Sciatic nerve (tissue), 2 donors: ENCODE data around the gene MRPS10. TPM values are rescaled to one million over a fixed set of nuclear protein-coding genes. Genes with fewer than 3 reads are reported as not detected.
A peak's percentile ranks its signal among the peaks of the same experiment; 100 is the strongest.
"Not testable (repeated sequence)": the region's sequence is repeated elsewhere in the genome, so short reads cannot be mapped to it uniquely, and the experiment has no call there.

Source experiments
- ATAC-seq: fragments of 200-7000 bp; cut with Tn5 transposase; one replicate; pipeline ENCODE4 v1.9.1; 2020; ENCODE audit warnings: mild to moderate bottlenecking, moderate library complexity
- DNase-seq: peaks from one replicate; pipeline ENCODE4 v3.0.0-alpha.2; 2020; ENCODE audit warnings: low spot score
- intact Hi-C: fragments of 100-400 bp; cut with DNase I; formaldehyde crosslinking; loops from one replicate; pipeline ENCODE4 v1.14.2; 2022
- total RNA-seq: library from RNA; stranded (reverse); fragmentation: NEBNext Ultra II Directional; extraction: Animal tissue kit (Norgen Biotek cat#: 25700); gene quantifications from one replicate; pipeline ENCODE4 v1.2.1, GENCODE V29; 2021
- donor health status: DM: no; HTN: no; CAD: no.
- donor health status: DM: no; HTN: no; CAD: no.

The MRPS10 gene
- total RNA-seq, 1 donor from 2014 or later: 23.0 TPM

GRCh38 chr6:42188406-42188805 lies 29.3 kb downstream of the MRPS10 start:
- ATAC-seq: no peak
- intact Hi-C loops: no loop called here
- DNase-seq: no peak

- ATAC-seq (no peak), DNase-seq (no peak)
- intact Hi-C loops: no loop called here
Observed at GRCh38 chr6:42185597-42185996, 32.1 kb downstream of the MRPS10 start.

GRCh38 chr6:42184475-42184874 lies 33.2 kb downstream of the MRPS10 start:
- DNase-seq (no peak), ATAC-seq (no peak)
- intact Hi-C loops: no loop called here

GRCh38 chr6:42182101-42182500 lies 35.6 kb downstream of the MRPS10 start:
- intact Hi-C loops: no loop called here
- ATAC-seq (no peak), DNase-seq (no peak)

DNA sequence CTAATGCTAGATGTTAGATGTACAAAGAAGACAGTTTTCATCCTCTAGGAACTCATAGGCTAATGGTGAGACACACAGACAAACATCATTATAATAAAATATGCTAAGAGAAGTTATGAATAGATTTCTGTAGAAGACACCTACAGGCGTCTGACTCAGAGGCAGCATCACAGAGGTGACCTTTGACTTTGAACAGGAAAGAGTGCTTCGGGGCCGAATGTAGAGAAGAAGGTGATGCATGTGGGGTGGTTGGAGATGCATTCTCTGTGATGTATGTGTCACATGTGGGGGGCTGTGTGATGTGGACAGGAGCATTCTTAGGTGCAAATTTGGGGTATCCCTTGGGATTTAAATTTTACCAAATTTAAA lies 37.7 kb downstream of the MRPS10 start:
- DNase-seq: no peak
- intact Hi-C loops: no loop called here
- ATAC-seq: no peak

GRCh38 chr6:42179261-42179944 lies 38.3 kb downstream of the MRPS10 start:
- intact Hi-C loops: no loop called here
- ATAC-seq (no peak), DNase-seq (no peak)

DNA sequence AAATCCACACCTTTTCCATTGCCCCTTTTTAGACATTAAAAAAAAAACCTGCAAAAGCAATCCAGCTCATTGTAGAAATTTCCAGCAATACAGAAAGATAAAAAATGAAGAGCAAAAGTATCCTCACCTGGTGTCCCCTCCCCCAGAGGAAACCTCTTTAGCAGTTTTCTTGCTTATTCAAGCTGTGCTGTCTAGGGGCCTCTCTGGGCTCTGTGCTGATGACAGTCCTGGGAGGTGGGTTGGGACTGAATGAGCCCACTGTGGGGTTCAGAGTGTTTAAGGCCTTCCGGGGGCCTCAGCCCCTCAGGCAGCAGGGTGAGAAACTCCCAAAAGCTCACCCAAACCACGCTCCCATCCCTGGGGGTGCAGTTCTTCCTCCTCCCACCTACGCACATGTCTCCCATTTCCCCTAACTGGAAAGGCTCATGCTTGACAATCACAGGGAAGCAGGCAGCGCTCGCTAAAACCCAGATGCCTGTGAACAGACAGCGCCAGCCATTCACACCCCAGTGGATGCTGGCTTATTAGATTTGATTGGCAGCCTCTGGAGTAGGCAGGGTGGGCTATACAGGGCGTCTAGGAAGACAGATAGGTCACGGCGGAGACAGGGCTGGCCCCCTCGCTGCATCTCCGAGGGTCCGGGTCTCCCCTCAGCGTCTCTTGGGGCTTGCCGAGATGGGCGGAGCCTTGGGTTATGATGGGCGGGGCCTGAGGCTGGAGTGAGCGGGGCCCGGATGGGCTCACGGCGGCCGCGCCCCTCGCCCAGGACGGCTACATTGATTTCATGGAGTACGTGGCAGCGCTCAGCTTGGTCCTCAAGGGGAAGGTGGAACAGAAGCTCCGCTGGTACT lies 39.9 kb downstream of the MRPS10 start:
- DNase-seq (no peak), ATAC-seq (no peak)
- intact Hi-C loops: no loop called here

- DNase-seq: no peak
- intact Hi-C loops: no loop called here
- ATAC-seq: no peak
Observed at GRCh38 chr6:42176981-42177380, 40.7 kb downstream of the MRPS10 start.

- ATAC-seq (no peak), DNase-seq (no peak)
- intact Hi-C loops: no loop called here
Observed at GRCh38 chr6:42175860-42176259, 41.8 kb downstream of the MRPS10 start.

- intact Hi-C loops: no loop called here
- DNase-seq: no peak
- no peak for ATAC-seq
Observed at GRCh38 chr6:42173101-42173500, 44.6 kb downstream of the MRPS10 start, which contains the start of gene GUCA1A. GUCA1A (plus strand) TSS chr6:42173364; CDS start chr6:42173614, 250 bp downstream.

DNA sequence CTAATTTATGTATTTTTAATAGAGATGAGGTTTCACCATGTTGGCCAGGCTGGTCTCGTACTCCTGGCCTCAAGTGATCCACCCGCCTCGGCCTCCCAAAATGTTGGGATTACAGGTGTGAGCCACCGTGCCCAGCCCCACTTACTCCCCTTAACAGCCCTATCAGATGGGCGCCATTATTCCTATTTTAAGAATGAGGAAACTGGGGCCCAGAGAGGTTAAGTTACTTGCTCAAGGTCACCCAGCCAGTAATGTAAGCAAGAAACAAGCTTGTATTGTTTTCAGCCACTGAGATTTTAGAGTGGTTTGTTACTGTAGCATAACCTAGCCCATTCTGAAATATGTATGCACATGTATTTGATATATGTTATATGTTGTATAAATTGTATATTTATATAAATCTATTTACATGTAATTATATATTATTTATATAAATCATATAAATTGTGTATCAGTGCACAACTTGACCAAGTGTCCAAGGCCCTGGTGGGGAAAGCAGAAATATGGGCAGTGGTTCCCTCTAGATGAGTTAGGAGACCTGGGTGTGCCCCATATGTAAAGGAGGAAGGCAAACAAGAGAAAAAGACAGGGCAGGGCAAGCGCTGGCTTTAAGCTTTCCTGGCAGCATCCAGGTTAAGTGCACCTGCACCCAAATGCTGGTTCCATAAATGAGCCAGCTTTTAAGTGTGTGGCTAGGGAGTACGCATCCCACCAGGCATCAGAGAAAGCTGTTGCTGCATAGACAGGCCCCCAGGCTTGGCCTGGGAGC lies 45.7 kb downstream of the MRPS10 start:
- intact Hi-C loops: no loop called here

DNA sequence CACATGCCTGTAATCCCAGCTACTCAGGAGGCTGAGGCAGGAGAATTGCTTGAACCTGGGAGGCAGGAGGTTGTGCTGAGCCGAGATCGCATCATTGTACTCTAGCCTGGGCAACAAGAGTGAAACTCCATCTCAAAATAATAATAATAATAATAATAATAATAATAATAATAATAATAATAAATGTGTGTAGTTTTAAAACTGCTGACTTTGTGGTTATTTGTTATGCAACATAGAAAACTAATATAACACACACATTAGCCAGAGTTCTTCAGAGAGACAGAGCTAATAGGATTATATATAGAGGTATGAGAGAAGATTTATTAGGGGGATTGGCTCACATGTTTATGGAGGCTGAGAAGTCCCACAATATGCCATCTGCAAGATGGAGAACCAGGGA lies 47.9 kb downstream of the MRPS10 start:
- intact Hi-C loops: loop anchor here (10.0 kb wide), 1 partner anchor 95 kb away; no protein-coding TSS in a partner anchor
- not testable (repeated sequence) for ATAC-seq, DNase-seq

More for the DNA sequence above, 45.7 kb downstream of the MRPS10 start:
- no peak for ATAC-seq
- no peak for DNase-seq

DNA sequence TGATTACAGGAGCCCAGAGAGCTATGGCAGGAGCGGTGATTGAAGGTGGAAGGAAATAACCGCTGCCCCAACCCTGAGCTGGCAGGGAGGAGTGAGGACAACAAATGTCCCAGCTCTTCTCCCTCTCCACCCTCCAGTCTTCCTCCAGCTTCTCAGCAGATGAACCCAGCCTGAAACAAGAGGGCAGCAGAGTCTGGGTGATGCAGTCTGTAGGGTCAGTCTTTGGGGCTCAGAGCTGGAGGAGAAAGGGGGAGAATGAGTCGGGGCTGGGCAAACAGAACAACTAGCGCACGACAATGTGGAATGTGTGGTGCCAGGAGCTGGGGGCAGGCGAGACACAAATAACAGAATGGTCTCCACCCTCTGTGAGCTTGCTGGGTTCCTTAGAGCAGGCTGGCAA lies 49.0 kb downstream of the MRPS10 start:
- no peak for DNase-seq
- intact Hi-C loops: loop anchor here (10.0 kb wide), 1 partner anchor 94 kb away; no protein-coding TSS in a partner anchor
- ATAC-seq: no peak

- intact Hi-C loops: loop anchor here (10.0 kb wide), 1 partner anchor 92 kb away; no protein-coding TSS in a partner anchor
- peak; percentile 78 for ATAC-seq
- DNase-seq: peak; percentile 83
Observed at GRCh38 chr6:42166444-42167141, 51.1 kb downstream of the MRPS10 start.

GRCh38 chr6:42165016-42165415 lies 52.6 kb downstream of the MRPS10 start:
- ATAC-seq (no peak), DNase-seq (no peak)
- intact Hi-C loops: loop anchor here (10.0 kb wide), 1 partner anchor 90 kb away; no protein-coding TSS in a partner anchor

DNA sequence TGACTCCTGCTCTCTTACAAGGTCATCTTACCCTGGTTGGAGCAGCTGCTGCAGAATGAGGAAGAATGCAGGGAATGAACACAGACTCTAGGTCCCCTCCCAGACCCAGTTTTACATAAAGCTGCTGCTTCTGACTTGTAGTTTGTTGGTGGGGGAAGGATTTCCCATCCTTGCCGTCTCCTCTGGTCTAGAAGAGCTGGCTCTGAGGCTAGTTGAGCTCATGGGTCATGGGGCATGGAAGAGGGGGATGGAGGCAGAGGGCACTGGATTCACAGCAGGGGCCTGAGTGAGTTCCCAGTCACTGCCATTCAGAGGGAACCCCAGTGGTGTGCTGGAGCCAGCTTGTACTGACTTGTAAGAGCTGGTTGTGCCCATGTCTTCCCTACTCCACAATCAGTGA lies 53.7 kb downstream of the MRPS10 start:
- DNase-seq (no peak), ATAC-seq (no peak)
- intact Hi-C loops: loop anchor here (10.0 kb wide), 1 partner anchor 89 kb away; no protein-coding TSS in a partner anchor

DNA sequence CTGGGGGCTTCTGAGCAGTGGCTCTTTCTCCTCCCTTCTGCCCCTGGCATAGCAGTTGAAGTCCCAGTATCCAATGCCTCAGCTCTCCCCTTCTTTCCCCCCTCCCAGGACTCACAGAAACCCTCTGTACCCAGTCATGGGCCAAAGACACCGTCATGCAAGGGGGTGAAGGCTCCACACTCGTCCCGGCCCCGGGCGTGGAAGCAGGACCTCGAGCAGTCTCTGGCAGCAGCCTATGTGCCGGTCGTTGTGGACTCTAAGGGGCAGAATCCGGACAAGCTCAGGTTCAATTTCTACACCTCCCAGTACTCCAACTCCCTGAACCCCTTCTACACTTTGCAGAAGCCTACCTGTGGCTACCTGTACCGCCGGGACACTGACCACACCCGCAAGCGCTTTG lies 54.8 kb downstream of the MRPS10 start:
- intact Hi-C loops: loop anchor here (10.0 kb wide), 1 partner anchor 88 kb away; no protein-coding TSS in a partner anchor
- no peak for ATAC-seq
- no peak for DNase-seq

GRCh38 chr6:42162384-42162783 lies 55.3 kb downstream of the MRPS10 start:
- no peak for ATAC-seq
- intact Hi-C loops: loop anchor here (10.0 kb wide), 1 partner anchor 88 kb away; no protein-coding TSS in a partner anchor
- DNase-seq: no peak
